K562 (cell line): ENCODE data around the gene FAM174C.

Source experiments
- CEBPB ChIP-seq: fragments of 450-650 bp; IDR thresholded peaks from 2 replicates; pipeline ENCODE4 v1.6.1; 2016; ENCODE audit warnings: missing genetic modification characterization, missing compliant biosample characterization
- FOXM1 ChIP-seq, 2 experiments: fragments of 450-650 bp in 1 of 2; sonication (generic) in 1 of 2; formaldehyde crosslinking in 1 of 2; IDR thresholded peaks; 2 replicates each; pipeline versions ENCODE4 v1.6.1 to v1.9.0; 2017 to 2022; ENCODE audit warnings: low read depth in 2 of 2, mild to moderate bottlenecking in 2 of 2, missing genetic modification reagents in 1 of 2, moderate library complexity in 1 of 2
- HDAC2 ChIP-seq: fragments of 450-650 bp; IDR thresholded peaks from 2 replicates; pipeline ENCODE4 v1.6.1; 2016; ENCODE audit warnings: mild to moderate bottlenecking
- POLR2H ChIP-seq: IDR thresholded peaks from 2 replicates; pipeline ENCODE4 v1.6.1; 2016; ENCODE audit warnings: missing genetic modification characterization, low read depth, mild to moderate bottlenecking, control low read depth, missing compliant biosample characterization, moderate library complexity
- SMARCC2 ChIP-seq: fragments of 450-650 bp; IDR thresholded peaks from 2 replicates; pipeline ENCODE4 v1.6.1; 2017; ENCODE audit warnings: antibody characterized with exemption, moderate library complexity, mild to moderate bottlenecking, low read depth
- XRCC5 ChIP-seq: fragments of 200-400 bp; formaldehyde crosslinking; IDR thresholded peaks from 2 replicates; pipeline ENCODE4 v1.6.1; 2017; ENCODE audit warnings: low read depth, mild to moderate bottlenecking, low read length
- ZNF197 ChIP-seq: fragments of 200-800 bp; sonication (Bioruptor generic); IDR thresholded peaks from 2 replicates; pipeline ENCODE4 v1.6.1; 2016; ENCODE audit warnings: low read depth, missing genetic modification characterization, missing compliant biosample characterization
- TF ChIP-seq, protein P1 (sequence below): sonication (generic); formaldehyde crosslinking; IDR thresholded peaks from 2 replicates; pipeline ENCODE4 v1.8.1; 2023; ENCODE audit warnings: mild to moderate bottlenecking, missing genetic modification reagents
- TF ChIP-seq, protein P2 (sequence below): fragments of 150-350 bp; conservative IDR thresholded peaks from 2 replicates; pipeline ENCODE4 v1.6.1; 2014; ENCODE audit warnings: low read length
- TF ChIP-seq, protein P3 (sequence below), 2 experiments: fragments of 450-650 bp; formaldehyde crosslinking in 1 of 2; IDR thresholded peaks; 2 replicates each; pipeline versions ENCODE4 v1.4.0 to v1.6.1; 2014 to 2020; ENCODE audit warnings: mild to moderate bottlenecking in 2 of 2, borderline replicate concordance in 1 of 2, low read depth in 1 of 2
- TF ChIP-seq, protein P4 (sequence below): sonication (generic); formaldehyde crosslinking; IDR thresholded peaks from 2 replicates; pipeline ENCODE4 v1.8.0; 2023; ENCODE audit warnings: mild to moderate bottlenecking, missing genetic modification reagents
- TF ChIP-seq, protein P5 (sequence below), 3 experiments: IDR thresholded peaks in 2 of 3; conservative IDR thresholded peaks in 1 of 3; 2 replicates each; pipeline ENCODE4 v1.5.1; 2011 to 2012; ENCODE audit warnings: low read length in 3 of 3, mild to moderate bottlenecking in 3 of 3, control low read depth in 2 of 3, improper control_type of control experiment in 1 of 3, inconsistent platforms in 1 of 3, low read depth in 1 of 3, mixed read lengths in 1 of 3, moderate library complexity in 1 of 3; ENCODE audit not compliant: insufficient read depth in 2 of 3

DNA sequence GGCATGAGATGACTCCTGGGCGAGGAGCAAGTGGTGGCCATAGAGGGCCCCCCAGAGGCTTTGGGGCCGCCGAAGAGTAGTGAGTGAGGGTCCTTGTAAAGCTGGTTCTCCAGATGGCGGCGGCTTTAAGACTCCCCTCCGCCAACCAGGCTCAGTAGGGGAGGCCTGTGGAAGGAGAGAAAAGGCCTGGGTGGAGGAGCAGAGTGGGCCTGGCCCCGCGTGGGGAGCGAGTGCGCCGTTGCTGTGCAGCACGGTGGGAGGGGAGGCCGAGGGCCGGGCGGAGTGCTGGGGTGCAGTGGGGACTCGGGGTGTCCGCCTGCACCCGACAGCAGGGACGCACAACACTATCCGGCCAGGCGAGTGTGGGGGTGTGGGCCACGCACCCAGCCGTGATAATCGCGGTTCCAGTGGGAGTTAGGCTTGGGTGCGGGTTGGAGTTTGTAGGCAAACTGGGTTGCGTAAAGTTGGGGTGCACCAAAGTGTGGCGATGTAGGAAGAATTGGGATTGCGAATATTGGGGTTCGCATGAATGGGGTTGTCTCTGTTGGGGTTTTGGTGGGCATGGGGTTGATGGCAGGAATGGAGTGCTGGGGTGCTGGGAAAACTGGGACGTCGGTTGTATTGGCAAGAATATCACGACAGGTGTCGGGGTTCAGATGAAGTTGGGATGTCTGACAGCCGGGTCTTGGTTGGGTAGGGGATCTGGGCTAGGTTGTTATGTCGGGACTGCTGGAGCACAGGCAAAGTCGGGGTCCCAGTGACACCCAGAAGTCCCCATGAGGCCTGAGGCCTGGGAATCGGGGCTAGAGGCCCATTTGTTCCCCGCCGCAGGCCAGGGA lies 6.9 kb upstream of the FAM174C start:
- TF ChIP-seq, protein P1, sequence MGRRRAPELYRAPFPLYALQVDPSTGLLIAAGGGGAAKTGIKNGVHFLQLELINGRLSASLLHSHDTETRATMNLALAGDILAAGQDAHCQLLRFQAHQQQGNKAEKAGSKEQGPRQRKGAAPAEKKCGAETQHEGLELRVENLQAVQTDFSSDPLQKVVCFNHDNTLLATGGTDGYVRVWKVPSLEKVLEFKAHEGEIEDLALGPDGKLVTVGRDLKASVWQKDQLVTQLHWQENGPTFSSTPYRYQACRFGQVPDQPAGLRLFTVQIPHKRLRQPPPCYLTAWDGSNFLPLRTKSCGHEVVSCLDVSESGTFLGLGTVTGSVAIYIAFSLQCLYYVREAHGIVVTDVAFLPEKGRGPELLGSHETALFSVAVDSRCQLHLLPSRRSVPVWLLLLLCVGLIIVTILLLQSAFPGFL: no peak
- no peak for TF ChIP-seq HDAC2
- 0 out of 2 replicates have a peak, but pooled peaks have one; percentile 17 for TF ChIP-seq ZNF197
- TF ChIP-seq, protein P2, sequence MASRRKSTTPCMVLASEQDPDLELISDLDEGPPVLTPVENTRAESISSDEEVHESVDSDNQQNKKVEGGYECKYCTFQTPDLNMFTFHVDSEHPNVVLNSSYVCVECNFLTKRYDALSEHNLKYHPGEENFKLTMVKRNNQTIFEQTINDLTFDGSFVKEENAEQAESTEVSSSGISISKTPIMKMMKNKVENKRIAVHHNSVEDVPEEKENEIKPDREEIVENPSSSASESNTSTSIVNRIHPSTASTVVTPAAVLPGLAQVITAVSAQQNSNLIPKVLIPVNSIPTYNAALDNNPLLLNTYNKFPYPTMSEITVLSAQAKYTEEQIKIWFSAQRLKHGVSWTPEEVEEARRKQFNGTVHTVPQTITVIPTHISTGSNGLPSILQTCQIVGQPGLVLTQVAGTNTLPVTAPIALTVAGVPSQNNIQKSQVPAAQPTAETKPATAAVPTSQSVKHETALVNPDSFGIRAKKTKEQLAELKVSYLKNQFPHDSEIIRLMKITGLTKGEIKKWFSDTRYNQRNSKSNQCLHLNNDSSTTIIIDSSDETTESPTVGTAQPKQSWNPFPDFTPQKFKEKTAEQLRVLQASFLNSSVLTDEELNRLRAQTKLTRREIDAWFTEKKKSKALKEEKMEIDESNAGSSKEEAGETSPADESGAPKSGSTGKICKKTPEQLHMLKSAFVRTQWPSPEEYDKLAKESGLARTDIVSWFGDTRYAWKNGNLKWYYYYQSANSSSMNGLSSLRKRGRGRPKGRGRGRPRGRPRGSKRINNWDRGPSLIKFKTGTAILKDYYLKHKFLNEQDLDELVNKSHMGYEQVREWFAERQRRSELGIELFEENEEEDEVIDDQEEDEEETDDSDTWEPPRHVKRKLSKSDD: no peak
- no peak for TF ChIP-seq XRCC5
- no peak for TF ChIP-seq FOXM1 (IDR thresholded peaks at IDR 0.05; ENCODE audit: low read depth)
- TF ChIP-seq FOXM1 (CRISPR knock-in tag; IDR thresholded peaks at IDR 0.05; ENCODE audit: low read depth): no peak
- no peak for TF ChIP-seq POLR2H
- TF ChIP-seq, protein P3, sequence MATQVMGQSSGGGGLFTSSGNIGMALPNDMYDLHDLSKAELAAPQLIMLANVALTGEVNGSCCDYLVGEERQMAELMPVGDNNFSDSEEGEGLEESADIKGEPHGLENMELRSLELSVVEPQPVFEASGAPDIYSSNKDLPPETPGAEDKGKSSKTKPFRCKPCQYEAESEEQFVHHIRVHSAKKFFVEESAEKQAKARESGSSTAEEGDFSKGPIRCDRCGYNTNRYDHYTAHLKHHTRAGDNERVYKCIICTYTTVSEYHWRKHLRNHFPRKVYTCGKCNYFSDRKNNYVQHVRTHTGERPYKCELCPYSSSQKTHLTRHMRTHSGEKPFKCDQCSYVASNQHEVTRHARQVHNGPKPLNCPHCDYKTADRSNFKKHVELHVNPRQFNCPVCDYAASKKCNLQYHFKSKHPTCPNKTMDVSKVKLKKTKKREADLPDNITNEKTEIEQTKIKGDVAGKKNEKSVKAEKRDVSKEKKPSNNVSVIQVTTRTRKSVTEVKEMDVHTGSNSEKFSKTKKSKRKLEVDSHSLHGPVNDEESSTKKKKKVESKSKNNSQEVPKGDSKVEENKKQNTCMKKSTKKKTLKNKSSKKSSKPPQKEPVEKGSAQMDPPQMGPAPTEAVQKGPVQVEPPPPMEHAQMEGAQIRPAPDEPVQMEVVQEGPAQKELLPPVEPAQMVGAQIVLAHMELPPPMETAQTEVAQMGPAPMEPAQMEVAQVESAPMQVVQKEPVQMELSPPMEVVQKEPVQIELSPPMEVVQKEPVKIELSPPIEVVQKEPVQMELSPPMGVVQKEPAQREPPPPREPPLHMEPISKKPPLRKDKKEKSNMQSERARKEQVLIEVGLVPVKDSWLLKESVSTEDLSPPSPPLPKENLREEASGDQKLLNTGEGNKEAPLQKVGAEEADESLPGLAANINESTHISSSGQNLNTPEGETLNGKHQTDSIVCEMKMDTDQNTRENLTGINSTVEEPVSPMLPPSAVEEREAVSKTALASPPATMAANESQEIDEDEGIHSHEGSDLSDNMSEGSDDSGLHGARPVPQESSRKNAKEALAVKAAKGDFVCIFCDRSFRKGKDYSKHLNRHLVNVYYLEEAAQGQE (IDR thresholded peaks at IDR 0.05; ENCODE audit: borderline replicate concordance): no peak
- TF ChIP-seq, protein P3 (CRISPR knock-in tag; IDR thresholded peaks at IDR 0.05; ENCODE audit: low read depth): no peak
- TF ChIP-seq, protein P4, sequence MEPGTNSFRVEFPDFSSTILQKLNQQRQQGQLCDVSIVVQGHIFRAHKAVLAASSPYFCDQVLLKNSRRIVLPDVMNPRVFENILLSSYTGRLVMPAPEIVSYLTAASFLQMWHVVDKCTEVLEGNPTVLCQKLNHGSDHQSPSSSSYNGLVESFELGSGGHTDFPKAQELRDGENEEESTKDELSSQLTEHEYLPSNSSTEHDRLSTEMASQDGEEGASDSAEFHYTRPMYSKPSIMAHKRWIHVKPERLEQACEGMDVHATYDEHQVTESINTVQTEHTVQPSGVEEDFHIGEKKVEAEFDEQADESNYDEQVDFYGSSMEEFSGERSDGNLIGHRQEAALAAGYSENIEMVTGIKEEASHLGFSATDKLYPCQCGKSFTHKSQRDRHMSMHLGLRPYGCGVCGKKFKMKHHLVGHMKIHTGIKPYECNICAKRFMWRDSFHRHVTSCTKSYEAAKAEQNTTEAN: no peak
- TF ChIP-seq CEBPB (tag): peak; percentile 63; the same call in 1 of the 2 replicates
- TF ChIP-seq, protein P5, sequence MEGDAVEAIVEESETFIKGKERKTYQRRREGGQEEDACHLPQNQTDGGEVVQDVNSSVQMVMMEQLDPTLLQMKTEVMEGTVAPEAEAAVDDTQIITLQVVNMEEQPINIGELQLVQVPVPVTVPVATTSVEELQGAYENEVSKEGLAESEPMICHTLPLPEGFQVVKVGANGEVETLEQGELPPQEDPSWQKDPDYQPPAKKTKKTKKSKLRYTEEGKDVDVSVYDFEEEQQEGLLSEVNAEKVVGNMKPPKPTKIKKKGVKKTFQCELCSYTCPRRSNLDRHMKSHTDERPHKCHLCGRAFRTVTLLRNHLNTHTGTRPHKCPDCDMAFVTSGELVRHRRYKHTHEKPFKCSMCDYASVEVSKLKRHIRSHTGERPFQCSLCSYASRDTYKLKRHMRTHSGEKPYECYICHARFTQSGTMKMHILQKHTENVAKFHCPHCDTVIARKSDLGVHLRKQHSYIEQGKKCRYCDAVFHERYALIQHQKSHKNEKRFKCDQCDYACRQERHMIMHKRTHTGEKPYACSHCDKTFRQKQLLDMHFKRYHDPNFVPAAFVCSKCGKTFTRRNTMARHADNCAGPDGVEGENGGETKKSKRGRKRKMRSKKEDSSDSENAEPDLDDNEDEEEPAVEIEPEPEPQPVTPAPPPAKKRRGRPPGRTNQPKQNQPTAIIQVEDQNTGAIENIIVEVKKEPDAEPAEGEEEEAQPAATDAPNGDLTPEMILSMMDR (IDR thresholded peaks at IDR 0.05 in 2 of 3, conservative IDR thresholded peaks at IDR 0.05 in 1 of 3; ENCODE audit: insufficient read depth in 2 of 3, low read depth in 1 of 3, low read length in 3 of 3): no peak
- TF ChIP-seq SMARCC2: no peak
